ENCODE data around the gene PYROXD2.

Gene PYROXD2

GRCh38 chr10:98414932-98415730, at the start of gene PYROXD2:
PYROXD2 (minus strand) TSS chr10:98415182; CDS start chr10:98415135, 47 bp downstream.
- TF ChIP-seq, protein P1, sequence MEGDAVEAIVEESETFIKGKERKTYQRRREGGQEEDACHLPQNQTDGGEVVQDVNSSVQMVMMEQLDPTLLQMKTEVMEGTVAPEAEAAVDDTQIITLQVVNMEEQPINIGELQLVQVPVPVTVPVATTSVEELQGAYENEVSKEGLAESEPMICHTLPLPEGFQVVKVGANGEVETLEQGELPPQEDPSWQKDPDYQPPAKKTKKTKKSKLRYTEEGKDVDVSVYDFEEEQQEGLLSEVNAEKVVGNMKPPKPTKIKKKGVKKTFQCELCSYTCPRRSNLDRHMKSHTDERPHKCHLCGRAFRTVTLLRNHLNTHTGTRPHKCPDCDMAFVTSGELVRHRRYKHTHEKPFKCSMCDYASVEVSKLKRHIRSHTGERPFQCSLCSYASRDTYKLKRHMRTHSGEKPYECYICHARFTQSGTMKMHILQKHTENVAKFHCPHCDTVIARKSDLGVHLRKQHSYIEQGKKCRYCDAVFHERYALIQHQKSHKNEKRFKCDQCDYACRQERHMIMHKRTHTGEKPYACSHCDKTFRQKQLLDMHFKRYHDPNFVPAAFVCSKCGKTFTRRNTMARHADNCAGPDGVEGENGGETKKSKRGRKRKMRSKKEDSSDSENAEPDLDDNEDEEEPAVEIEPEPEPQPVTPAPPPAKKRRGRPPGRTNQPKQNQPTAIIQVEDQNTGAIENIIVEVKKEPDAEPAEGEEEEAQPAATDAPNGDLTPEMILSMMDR (IDR thresholded peaks at IDR 0.05; ENCODE audit: insufficient read depth, missing control alignments): no peak
- DNase-seq (ENCODE audit: insufficient read length, low spot score): no peak
- FAIRE-seq: no peak

- DNase-seq (ENCODE audit: insufficient read length, low spot score): no peak
- TF ChIP-seq, protein P1 (IDR thresholded peaks at IDR 0.05; ENCODE audit: insufficient read depth, missing control alignments): no peak
- FAIRE-seq: no peak
Measured at GRCh38 chr10:98463976-98464754, 49.2 kb upstream of the PYROXD2 start.

DNA sequence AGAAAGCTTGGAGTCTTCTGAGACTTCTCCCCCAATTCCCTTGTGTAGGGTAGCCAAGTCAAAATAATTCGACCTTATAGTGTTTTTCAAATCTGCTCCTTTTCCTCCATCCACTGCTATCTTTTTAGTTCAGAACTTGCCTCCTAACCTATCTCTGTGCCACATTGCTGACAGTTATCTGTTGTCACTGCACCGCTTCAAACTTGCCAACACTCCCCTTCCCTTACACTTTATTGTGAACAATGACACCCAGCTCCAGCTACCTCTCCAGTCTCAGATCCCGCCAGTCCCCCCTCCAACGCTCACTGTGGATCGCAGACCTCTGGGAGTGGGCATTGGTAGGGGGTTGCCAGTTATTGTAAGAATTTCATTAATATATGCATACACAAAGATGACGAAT, 48.0 kb upstream of the PYROXD2 start:
- FAIRE-seq: no peak
- no peak for DNase-seq (ENCODE audit: insufficient read length, low spot score)
- TF ChIP-seq, protein P1 (IDR thresholded peaks at IDR 0.05; ENCODE audit: insufficient read depth, missing control alignments): no peak

DNA sequence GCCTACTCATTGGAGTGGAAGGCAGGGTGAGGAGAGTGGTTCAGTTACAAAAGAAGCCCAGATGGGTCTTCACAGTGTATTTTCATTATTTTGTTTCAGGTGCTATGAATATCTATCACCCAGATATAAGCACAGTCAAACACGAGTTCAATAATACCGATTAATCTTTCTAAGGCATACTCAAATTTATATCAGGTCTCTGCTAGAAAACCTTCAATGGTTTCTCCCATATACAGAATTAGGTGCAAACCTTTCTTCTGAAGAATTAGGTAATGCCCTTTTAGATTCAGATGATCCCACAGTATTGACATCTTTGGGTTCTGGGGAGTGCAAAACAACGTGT, 46.5 kb upstream of the PYROXD2 start:
- TF ChIP-seq, protein P1 (IDR thresholded peaks at IDR 0.05; ENCODE audit: insufficient read depth, missing control alignments): no peak
- FAIRE-seq (no peak), DNase-seq (ENCODE audit: insufficient read length, low spot score) (no peak)

DNA sequence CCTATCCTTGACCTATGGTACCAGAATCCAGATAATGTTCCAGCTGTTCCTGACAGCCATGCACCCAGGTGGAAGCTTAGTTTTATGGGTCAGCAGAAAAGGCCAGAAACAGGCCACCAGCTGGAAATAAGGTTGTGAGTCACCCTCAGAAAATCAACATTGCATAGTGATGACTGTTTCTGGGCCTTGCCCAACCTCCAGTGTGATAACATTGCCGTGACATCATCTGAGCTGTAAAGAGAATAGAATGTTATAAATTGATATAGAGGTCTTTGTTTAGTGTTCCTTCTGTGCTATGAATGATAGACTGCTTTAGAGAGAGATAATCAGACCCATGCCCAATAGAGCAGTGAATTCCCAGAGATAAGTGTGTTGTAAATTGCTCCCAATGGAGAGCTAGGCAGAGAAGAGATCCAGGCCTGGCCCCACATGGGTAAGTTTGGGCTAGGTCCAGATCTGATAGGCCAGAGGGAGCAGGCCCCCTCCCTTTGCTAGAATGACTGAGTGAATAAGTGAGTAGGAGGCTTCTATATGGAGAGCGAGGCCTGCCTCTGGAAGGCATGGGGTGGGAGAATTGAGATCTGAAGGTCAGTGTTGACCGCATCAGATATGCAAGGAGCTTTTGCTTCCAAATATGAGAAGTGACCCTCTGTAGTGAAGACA, 46.0 kb upstream of the PYROXD2 start:
- no peak for DNase-seq (ENCODE audit: insufficient read length, low spot score)
- FAIRE-seq: no peak
- TF ChIP-seq, protein P1 (IDR thresholded peaks at IDR 0.05; ENCODE audit: insufficient read depth, missing control alignments): no peak

- TF ChIP-seq, protein P1 (IDR thresholded peaks at IDR 0.05; ENCODE audit: insufficient read depth, missing control alignments): no peak
- DNase-seq (ENCODE audit: insufficient read length, low spot score): no peak
- no peak for FAIRE-seq
Measured at GRCh38 chr10:98458809-98459784, 44.1 kb upstream of the PYROXD2 start.
